Thymus (tissue), 11 donors: ENCODE results near the gene FILIP1L. TPM values are rescaled to one million over a fixed set of nuclear protein-coding genes. Genes with fewer than 3 reads are reported as not detected.
"Not testable (repeated sequence)": the region's sequence is repeated elsewhere in the genome, so short reads cannot be mapped to it uniquely, and the experiment has no call there.

ENCODE experiments used
- DNase-seq, 9 donors: peaks; one replicate each; pipeline ENCODE4 v3.0.0-alpha.2; 2013; ENCODE audit warnings: low spot score in 9 of 9, low read depth in 6 of 9, missing footprints in 1 of 9
- H3K27ac ChIP-seq, 2 donors: one replicate each; pipeline ENCODE4 v1.5.1; 2013; ENCODE audit warnings: control low read depth in 1 of 2, low read depth in 1 of 2, low read length in 1 of 2, mild to moderate bottlenecking in 1 of 2, moderate library complexity in 1 of 2
- H3K27me3 ChIP-seq, 2 donors: one replicate each; pipeline ENCODE4 v1.5.1; 2013; ENCODE audit warnings: low read length in 1 of 2; ENCODE audit not compliant: control insufficient read depth in 2 of 2, insufficient read depth in 1 of 2
- H3K36me3 ChIP-seq, 2 donors: one replicate each; pipeline ENCODE4 v1.5.1; 2013; ENCODE audit warnings: low read length in 1 of 2, mild to moderate bottlenecking in 1 of 2, moderate library complexity in 1 of 2; ENCODE audit not compliant: control insufficient read depth in 2 of 2, insufficient read depth in 2 of 2
- H3K4me1 ChIP-seq, 2 donors: one replicate each; pipeline ENCODE4 v1.5.1; 2013; ENCODE audit warnings: low read length in 2 of 2; ENCODE audit not compliant: control insufficient read depth in 2 of 2, insufficient read depth in 2 of 2
- H3K4me3 ChIP-seq, 2 donors: one replicate each; pipeline ENCODE4 v1.5.1; 2013; ENCODE audit warnings: low read length in 2 of 2, control low read depth in 1 of 2, mild to moderate bottlenecking in 1 of 2
- H3K9me3 ChIP-seq, 2 donors: one replicate each; pipeline ENCODE4 v1.5.1; 2013; ENCODE audit warnings: low read length in 1 of 2, mild to moderate bottlenecking in 1 of 2; ENCODE audit not compliant: control insufficient read depth in 2 of 2, insufficient read depth in 1 of 2
- WGBS: extraction: QIAGEN DNeasy Blood & Tissue Kit; methylation state at CpG from one replicate; pipeline ENCODE4 v1.1.7; 2013; 5-methylcytosine and 5-hydroxymethylcytosine counted together
- polyA plus RNA-seq: library from polyadenylated mRNA; stranded (reverse); fragments of 200-250 nt; gene quantifications from one replicate; pipeline ENCODE4 v1.2.3, GENCODE V29; 2013
- total RNA-seq: library from RNA; stranded (reverse); fragments of 120-200 nt; gene quantifications from one replicate; pipeline ENCODE4 v1.2.4, GENCODE V29; 2013
- donor health status: healthy.

FILIP1L gene
- total and polyA plus RNA-seq, 2 donors: 6.6 to 15.5 TPM

DNA sequence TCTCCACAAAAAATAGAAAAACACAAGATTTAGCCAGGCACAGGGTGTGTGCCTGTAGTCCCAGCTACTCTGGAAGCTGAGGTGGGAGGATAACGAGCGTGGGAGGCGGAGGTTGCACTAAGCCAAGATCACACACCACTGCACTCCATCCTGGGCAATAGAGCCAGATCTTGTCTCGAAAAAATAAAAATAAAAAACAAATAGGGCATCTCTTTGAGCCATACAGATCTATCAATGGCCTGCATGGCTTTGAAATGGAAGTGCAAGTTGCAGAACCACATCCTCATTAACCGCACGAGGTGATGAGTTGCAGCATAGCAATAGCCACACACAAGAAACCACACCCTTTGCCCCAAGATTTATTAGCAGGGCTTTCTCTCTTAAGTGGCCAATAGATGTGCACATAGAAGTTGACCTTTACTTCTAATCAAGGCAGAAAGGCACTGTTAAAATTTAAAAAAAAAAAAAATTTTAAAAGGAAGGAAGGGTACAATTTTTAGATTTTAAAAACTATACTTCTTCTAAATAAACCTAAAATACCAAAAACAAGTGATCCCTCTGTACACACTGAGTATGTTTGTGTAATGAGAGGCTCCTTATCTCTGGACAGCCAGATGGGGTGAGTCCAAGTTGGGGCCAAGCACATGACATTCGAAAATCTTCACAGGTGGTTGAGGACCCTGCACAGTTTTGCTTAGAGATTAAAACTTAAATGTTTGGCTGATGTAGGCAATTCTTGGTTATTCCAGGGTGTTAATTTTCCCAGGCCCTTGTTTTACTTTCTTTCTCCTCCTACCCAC, 53.4 kb downstream of the FILIP1L start:
- no peak for DNase-seq
- Histone ChIP-seq H3K4me1 (no peaks in the 10 kb centered on the region), H3K27me3 (no peaks in the 10 kb centered on the region), H3K9me3 (no peaks in the 10 kb centered on the region), H3K27ac (no peak overlapping the region), H3K4me3 (no peak overlapping the region), H3K36me3 (no peaks in the 10 kb centered on the region)
- 91% methylated on average over 7 of the region's 7 CpGs for WGBS

DNA sequence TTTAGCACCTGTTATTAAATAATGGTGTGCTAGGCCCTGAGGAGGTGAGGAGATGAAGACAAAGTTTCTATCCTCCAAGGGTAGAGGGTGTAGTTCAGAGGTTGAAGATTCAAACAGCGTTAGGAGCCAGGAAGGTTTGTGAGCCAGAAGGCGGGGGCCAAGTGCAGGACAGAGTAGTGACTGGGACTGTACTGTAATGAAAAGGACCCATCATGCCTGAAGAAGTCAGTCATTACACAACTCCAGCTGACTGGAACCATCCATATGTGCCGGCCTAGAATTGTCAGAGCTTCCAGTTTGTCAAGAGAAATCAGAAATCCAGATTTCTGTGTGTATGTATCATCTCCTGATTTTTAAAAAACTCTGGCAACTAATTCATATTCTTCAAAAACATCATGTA, 54.8 kb downstream of the FILIP1L start:
- WGBS: 92% methylated on average over 3 of the region's 3 CpGs
- Histone ChIP-seq H3K4me1 (no peaks in the 10 kb centered on the region), H3K9me3 (no peaks in the 10 kb centered on the region)

DNA sequence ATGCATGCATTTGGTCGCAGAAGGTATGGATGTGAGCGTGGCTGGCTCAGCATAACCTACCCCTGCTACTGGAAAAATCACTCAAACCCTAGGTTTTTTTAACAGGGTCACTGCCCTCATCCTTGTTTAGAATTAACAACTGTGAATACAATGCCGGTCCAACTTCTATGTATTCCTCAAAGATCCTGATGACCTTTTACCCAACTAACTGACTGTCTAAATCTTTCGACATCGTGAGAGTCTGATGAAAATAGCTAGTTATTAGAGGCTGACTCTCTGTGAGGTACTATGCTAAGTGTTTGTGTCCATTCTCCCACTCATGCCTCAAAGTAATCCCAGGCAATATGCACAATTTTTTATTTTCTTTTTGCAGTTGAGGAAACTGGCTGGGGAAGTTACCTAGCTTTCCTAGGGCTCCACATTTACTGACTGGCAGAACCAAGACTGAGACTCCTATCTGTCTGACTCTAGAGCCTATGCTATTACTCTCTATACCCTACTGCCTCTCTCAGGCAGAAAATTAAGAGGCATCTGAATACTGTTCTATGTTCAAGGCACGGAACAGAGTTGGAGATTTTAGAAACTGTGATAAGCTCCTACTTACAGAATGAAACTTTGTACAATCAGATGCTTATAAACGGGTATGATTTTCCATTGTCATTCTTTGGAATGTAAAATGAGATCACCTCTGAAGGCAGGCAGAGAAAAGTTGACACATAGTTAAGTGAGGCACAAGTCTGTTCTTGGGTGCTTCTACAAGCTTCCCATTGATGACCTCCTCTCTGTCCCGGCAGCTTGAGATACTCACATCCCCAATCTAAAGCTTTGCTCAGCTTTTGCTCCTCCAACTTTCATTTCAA, 56.4 kb downstream of the FILIP1L start:
- H3K27ac ChIP-seq: no peak overlapping the region
- H3K27me3 ChIP-seq: no peaks in the 10 kb centered on the region
- no peaks in the 10 kb centered on the region for H3K9me3 ChIP-seq
- H3K4me1 ChIP-seq: no peaks in the 10 kb centered on the region
- no peak for DNase-seq
- no peaks in the 10 kb centered on the region for H3K36me3 ChIP-seq
- H3K4me3 ChIP-seq: no peak overlapping the region
- WGBS: 97% methylated on average over 8 of the region's 8 CpGs

More for the DNA sequence above, 54.8 kb downstream of the FILIP1L start:
- Histone ChIP-seq H3K27ac (no peak overlapping the region), H3K36me3 (no peaks in the 10 kb centered on the region), H3K27me3 (no peaks in the 10 kb centered on the region), H3K4me3 (no peak overlapping the region)
- no peak for DNase-seq

DNA sequence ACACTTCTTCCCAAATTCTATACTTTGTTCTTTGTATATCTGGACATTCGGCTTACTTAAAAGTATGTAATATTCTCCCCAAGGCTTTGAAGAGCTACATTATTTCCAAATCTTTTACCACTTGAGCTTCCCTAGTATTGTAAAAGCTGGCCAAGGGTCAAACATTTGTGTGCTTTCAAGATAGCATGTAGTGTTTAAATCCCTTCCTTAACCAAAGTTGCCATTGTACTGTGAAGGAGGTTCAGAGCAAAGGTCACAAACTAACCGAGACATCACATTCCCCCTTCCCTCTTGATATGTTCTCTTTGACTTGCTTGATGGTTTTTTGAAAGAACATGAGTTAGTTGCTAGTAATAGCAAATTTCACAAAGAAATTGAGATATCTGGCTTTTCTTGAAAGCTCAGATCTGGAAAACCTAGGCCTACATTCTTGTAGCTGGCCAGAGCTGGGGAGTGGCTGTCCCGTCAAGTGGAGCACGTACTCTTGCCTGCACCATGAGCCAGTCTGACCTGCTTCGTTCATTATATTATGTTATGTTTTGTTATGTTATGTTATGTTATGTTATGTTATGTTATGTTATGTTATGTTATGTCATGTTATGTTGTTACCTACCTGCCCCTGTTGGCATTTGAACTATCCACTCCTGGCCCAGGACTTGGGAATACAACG, 60.2 kb downstream of the FILIP1L start:
- Histone ChIP-seq H3K36me3 (no peaks in the 10 kb centered on the region), H3K4me1 (no peaks in the 10 kb centered on the region), H3K4me3 (no peak overlapping the region), H3K27ac (no peak overlapping the region), H3K9me3 (no peaks in the 10 kb centered on the region), H3K27me3 (no peaks in the 10 kb centered on the region)
- WGBS: 97% methylated on average over 6 of the region's 6 CpGs
- no peak for DNase-seq

GRCh38 chr3:100051513-100051912, 62.8 kb downstream of the FILIP1L start:
- not testable (repeated sequence) for H3K4me3 ChIP-seq, H3K9me3 ChIP-seq, DNase-seq, H3K27me3 ChIP-seq, H3K4me1 ChIP-seq, H3K27ac ChIP-seq, H3K36me3 ChIP-seq
- 98% methylated on average over 3 of the region's 3 CpGs for WGBS

DNA sequence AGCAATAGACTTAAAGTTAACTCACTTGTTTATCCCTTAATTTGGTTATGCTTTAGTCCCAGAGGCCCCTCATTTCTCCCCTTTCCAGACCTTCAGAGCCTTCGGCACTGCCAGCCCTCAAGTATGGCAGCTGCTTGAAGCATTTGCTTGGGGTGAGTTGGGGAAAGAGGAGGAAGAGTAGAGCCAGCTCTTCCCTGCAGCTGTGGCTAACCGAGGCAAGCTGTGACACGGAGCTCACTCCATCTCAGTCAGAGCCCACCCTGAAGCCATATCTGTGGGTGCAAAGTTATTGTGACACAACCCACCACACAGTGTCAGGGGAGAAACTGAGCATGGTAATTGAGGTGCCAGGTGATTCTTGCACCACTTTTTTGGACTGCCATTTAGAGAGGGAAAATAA, 66.1 kb downstream of the FILIP1L start:
- no peak overlapping the region for H3K27ac ChIP-seq

GRCh38 chr3:100047455-100048141, 66.7 kb downstream of the FILIP1L start:
- Histone ChIP-seq H3K9me3 (no peaks in the 10 kb centered on the region), H3K27me3 (no peaks in the 10 kb centered on the region), H3K36me3 (no peaks in the 10 kb centered on the region), H3K4me1 (peaks cover 0 to 8% of the 10 kb centered on the region in 2 donors), H3K4me3 (no peak overlapping the region), H3K27ac (peak overlapping the region in 1 of 2 donors; percentile 19)
- DNase-seq: no peak
- 72% methylated on average over 6 of the region's 6 CpGs for WGBS

More for the DNA sequence above, 66.1 kb downstream of the FILIP1L start:
- Histone ChIP-seq H3K4me3 (no peak overlapping the region), H3K27me3 (no peaks in the 10 kb centered on the region), H3K9me3 (no peaks in the 10 kb centered on the region), H3K4me1 (peaks cover 0 to 8% of the 10 kb centered on the region in 2 donors), H3K36me3 (no peaks in the 10 kb centered on the region)
- WGBS: 93% methylated on average over 3 of the region's 3 CpGs
- no peak for DNase-seq

GRCh38 chr3:100046986-100047385, 67.3 kb downstream of the FILIP1L start:
- 58% methylated on average over 2 of the region's 2 CpGs for WGBS
- Histone ChIP-seq H3K4me1 (peaks cover 0 to 8% of the 10 kb centered on the region in 2 donors), H3K27ac (no peak overlapping the region)

More at GRCh38 chr3:100046986-100047385, 67.3 kb downstream of the FILIP1L start:
- Histone ChIP-seq H3K9me3 (no peaks in the 10 kb centered on the region), H3K27me3 (no peaks in the 10 kb centered on the region), H3K4me3 (no peak overlapping the region), H3K36me3 (no peaks in the 10 kb centered on the region)
- DNase-seq: no peak
